Activated T-cell treated with anti-CD3 and anti-CD28 coated beads for 1 hour (primary cell): ENCODE results near the gene ADCY5.

Experiments
- DNase-seq: peaks from one replicate; pipeline ENCODE4 v3.0.0-alpha.2; 2020; ENCODE audit warnings: low read depth

Gene ADCY5

GRCh38 chr3:123326531-123326930, 122.4 kb downstream of the ADCY5 start:
- DNase-seq = no peak

GRCh38 chr3:123325766-123326256, 123.1 kb downstream of the ADCY5 start:
- no peak for DNase-seq

GRCh38 chr3:123324880-123325765, 123.8 kb downstream of the ADCY5 start:
- DNase-seq = no peak

GRCh38 chr3:123323781-123324180, 125.1 kb downstream of the ADCY5 start:
- no peak for DNase-seq

GRCh38 chr3:123322866-123323265, 126.0 kb downstream of the ADCY5 start:
- no peak for DNase-seq

- no peak for DNase-seq
These were observed 127.1 kb downstream of the ADCY5 start for GRCh38 chr3:123321806-123322205.

GRCh38 chr3:123320221-123320620, 128.7 kb downstream of the ADCY5 start:
- no peak for DNase-seq

GRCh38 chr3:123319760-123320159, 129.1 kb downstream of the ADCY5 start:
- no peak for DNase-seq

GRCh38 chr3:123318374-123318773, 130.5 kb downstream of the ADCY5 start:
- no peak for DNase-seq

- DNase-seq = no peak
These were observed 131.2 kb downstream of the ADCY5 start for GRCh38 chr3:123317716-123318115.

- no peak for DNase-seq
These were observed 133.7 kb downstream of the ADCY5 start for GRCh38 chr3:123315271-123315595.

- DNase-seq = no peak
These were observed 134.3 kb downstream of the ADCY5 start for GRCh38 chr3:123314359-123315270.

- no peak for DNase-seq
These were observed 135.0 kb downstream of the ADCY5 start for GRCh38 chr3:123313889-123314288.

- DNase-seq = no peak
These were observed 136.3 kb downstream of the ADCY5 start for GRCh38 chr3:123312331-123313265.

- no peak for DNase-seq
These were observed 137.7 kb downstream of the ADCY5 start for GRCh38 chr3:123311201-123311600.

GRCh38 chr3:123310741-123311140, 138.1 kb downstream of the ADCY5 start:
- DNase-seq = no peak

- DNase-seq = no peak
These were observed 138.7 kb downstream of the ADCY5 start for GRCh38 chr3:123310186-123310585.

- no peak for DNase-seq
These were observed 141.8 kb downstream of the ADCY5 start for GRCh38 chr3:123307064-123307463.

GRCh38 chr3:123305192-123305591, 143.7 kb downstream of the ADCY5 start:
- DNase-seq = no peak

- no peak for DNase-seq
These were observed 144.8 kb downstream of the ADCY5 start for GRCh38 chr3:123303976-123304560.

- DNase-seq = no peak
These were observed 145.9 kb downstream of the ADCY5 start for GRCh38 chr3:123302961-123303360.
